Measurements from ENCODE around the gene MAST2. TPM values are rescaled to one million over a fixed set of nuclear protein-coding genes. Genes with fewer than 3 reads are reported as not detected.

Gene MAST2
- total and polyA plus RNA-seq, 2 experiments from 2014 or later = 44.8 to 79.2 TPM

- TF ChIP-seq CTCF (IDR thresholded peaks at IDR 0.05; ENCODE audit: low read depth, low read length) = no peak
- no peak overlapping the region for H3K4me3 ChIP-seq
- no peaks in the 10 kb centered on the region for H3K4me1 ChIP-seq (ENCODE audit: low read depth)
- no peaks in the 10 kb centered on the region for H3K9me3 ChIP-seq (ENCODE audit: low read depth)
- H3K36me3 ChIP-seq = no peaks in the 10 kb centered on the region
- no peaks in the 10 kb centered on the region for H3K27me3 ChIP-seq
- DNase-seq (ENCODE audit: low read depth in 1 of 2, low spot score in 1 of 2) = no peak
- H3K27ac ChIP-seq = no peak overlapping the region
Measured at GRCh38 chr1:45884700-45885099, 81.3 kb downstream of the MAST2 start.

- no peak for TF ChIP-seq CTCF (IDR thresholded peaks at IDR 0.05; ENCODE audit: low read depth, low read length)
- Histone ChIP-seq H3K36me3 (no peaks in the 10 kb centered on the region), H3K27me3 (no peaks in the 10 kb centered on the region), H3K4me3 (no peak overlapping the region), H3K27ac (no peak overlapping the region), H3K9me3 (ENCODE audit: low read depth) (no peaks in the 10 kb centered on the region), H3K4me1 (ENCODE audit: low read depth) (no peaks in the 10 kb centered on the region)
- no peak for DNase-seq (ENCODE audit: low read depth in 1 of 2, low spot score in 1 of 2)
Measured at GRCh38 chr1:45886229-45886628, 82.8 kb downstream of the MAST2 start.

GRCh38 chr1:45887156-45887842 is 83.9 kb downstream of the MAST2 start:
- no peak for TF ChIP-seq CTCF (IDR thresholded peaks at IDR 0.05; ENCODE audit: low read depth, low read length)
- H3K9me3 ChIP-seq (ENCODE audit: low read depth) = no peaks in the 10 kb centered on the region
- no peak overlapping the region for H3K27ac ChIP-seq
- H3K4me1 ChIP-seq (ENCODE audit: low read depth) = peaks cover 9% of the 10 kb centered on the region
- DNase-seq (ENCODE audit: low read depth in 1 of 2, low spot score in 1 of 2) = no peak
- H3K4me3 ChIP-seq = no peak overlapping the region
- H3K36me3 ChIP-seq = no peaks in the 10 kb centered on the region
- no peaks in the 10 kb centered on the region for H3K27me3 ChIP-seq

- Histone ChIP-seq H3K27ac (no peak overlapping the region), H3K27me3 (no peaks in the 10 kb centered on the region), H3K9me3 (ENCODE audit: low read depth) (no peaks in the 10 kb centered on the region), H3K36me3 (no peaks in the 10 kb centered on the region), H3K4me1 (ENCODE audit: low read depth) (peaks cover 17% of the 10 kb centered on the region), H3K4me3 (no peak overlapping the region)
- no peak for DNase-seq (ENCODE audit: low read depth in 1 of 2, low spot score in 1 of 2)
- TF ChIP-seq CTCF (IDR thresholded peaks at IDR 0.05; ENCODE audit: low read depth, low read length) = no peak
Measured at GRCh38 chr1:45890078-45890477, 86.7 kb downstream of the MAST2 start.

GRCh38 chr1:45891087-45891486 is 87.7 kb downstream of the MAST2 start:
- no peak for DNase-seq (ENCODE audit: low read depth in 1 of 2, low spot score in 1 of 2)
- H3K4me1 ChIP-seq (ENCODE audit: low read depth) = peaks cover 17% of the 10 kb centered on the region
- no peak overlapping the region for H3K27ac ChIP-seq
- no peak for TF ChIP-seq CTCF (IDR thresholded peaks at IDR 0.05; ENCODE audit: low read depth, low read length)
- no peaks in the 10 kb centered on the region for H3K27me3 ChIP-seq
- no peak overlapping the region for H3K4me3 ChIP-seq
- no peaks in the 10 kb centered on the region for H3K9me3 ChIP-seq (ENCODE audit: low read depth)
- no peaks in the 10 kb centered on the region for H3K36me3 ChIP-seq

Data from cardiac muscle cell (in vitro differentiated cells and primary cell).